Measurements from ENCODE around the gene ATG4C. TPM values are rescaled to one million over a fixed set of nuclear protein-coding genes. Genes with fewer than 3 reads are reported as not detected.

ATG4C gene, protein sequence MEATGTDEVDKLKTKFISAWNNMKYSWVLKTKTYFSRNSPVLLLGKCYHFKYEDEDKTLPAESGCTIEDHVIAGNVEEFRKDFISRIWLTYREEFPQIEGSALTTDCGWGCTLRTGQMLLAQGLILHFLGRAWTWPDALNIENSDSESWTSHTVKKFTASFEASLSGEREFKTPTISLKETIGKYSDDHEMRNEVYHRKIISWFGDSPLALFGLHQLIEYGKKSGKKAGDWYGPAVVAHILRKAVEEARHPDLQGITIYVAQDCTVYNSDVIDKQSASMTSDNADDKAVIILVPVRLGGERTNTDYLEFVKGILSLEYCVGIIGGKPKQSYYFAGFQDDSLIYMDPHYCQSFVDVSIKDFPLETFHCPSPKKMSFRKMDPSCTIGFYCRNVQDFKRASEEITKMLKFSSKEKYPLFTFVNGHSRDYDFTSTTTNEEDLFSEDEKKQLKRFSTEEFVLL
- total RNA-seq = 3.1 and 4.9 TPM in 2 replicates

DNA sequence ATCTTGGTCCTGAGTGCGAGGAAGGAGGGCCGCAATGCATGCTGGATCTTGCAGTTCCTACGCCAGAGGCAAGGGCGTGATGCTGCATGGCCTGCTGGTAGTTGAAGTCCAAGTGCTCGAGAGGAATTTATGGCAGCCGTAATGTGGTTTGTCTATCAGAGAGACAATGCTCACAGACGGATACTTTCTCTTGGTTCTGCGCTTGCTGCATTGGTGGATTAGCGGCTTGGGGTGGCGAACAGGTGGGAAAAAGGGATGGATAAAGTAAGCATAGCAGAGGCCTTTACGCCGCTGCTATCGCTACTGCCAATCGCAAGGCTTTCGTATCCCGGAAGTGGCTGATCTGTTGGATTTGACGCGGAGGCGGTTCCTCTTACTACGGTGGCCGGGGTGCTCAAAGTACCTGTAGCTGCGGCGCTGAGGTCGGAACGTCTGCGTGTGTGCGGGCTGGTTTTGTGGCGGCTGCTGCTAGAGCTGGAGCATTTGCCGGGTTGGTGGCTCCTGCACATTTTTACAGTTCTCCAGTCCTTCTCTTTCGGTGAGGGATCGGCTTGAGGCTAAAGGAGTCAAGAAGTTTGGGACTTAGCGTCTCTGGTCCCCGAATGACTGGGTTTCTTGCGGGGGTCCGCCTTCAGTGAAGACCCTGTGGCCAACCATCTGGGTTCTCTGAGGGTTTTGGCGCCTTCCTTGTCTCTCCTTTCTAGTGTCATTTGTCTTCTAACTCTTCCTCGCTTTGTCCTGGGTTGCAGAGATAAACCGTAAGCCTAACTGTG lies at the start of gene ATG4C:
ATG4C (plus strand) TSS at position 397 of the 773 bp plus-strand sequence. CDS start 19,655 bp downstream, outside the sequence.

Other genes with a start within 250 kb of the ATG4C start
- not detected in 2 replicates for gene ANGPTL3, start 186.6 kb upstream of the ATG4C start, total RNA-seq
- 34.8 and 47.1 TPM in 2 replicates for gene DOCK7, start 95.7 kb upstream of the ATG4C start, total RNA-seq